Measurements from ENCODE around the gene PTPRE. TPM values are rescaled to one million over a fixed set of nuclear protein-coding genes. Genes with fewer than 3 reads are reported as not detected.

The PTPRE gene
- total RNA-seq, 2 donors from 2014 or later, result 23.7 to 31.3 TPM

- Mint-ChIP-seq H3K27ac (peak overlapping the region; percentile 99), H3K4me3 (peak overlapping the region; percentile 66), H3K36me3 (ENCODE audit: insufficient read depth in 2 of 2) (no peaks in the 10 kb centered on the region), H3K27me3 (ENCODE audit: low read depth) (no peaks in the 10 kb centered on the region), H3K4me1 (ENCODE audit: low read depth) (peaks cover 55% of the 10 kb centered on the region), H3K9me3 (no peaks in the 10 kb centered on the region)
- DNase-seq (no peak), ATAC-seq (replicated peaks in 1 of 2) (no peak)
Observed at GRCh38 chr10:127991543-127992255, 84.8 kb downstream of the PTPRE start.

- ATAC-seq (replicated peaks in 1 of 2), result no peak
- Mint-ChIP-seq H3K4me3 (peak overlapping the region in 1 of 2 donors; percentile 43), H3K9me3 (no peaks in the 10 kb centered on the region), H3K36me3 (ENCODE audit: insufficient read depth in 2 of 2) (no peaks in the 10 kb centered on the region), H3K27me3 (ENCODE audit: low read depth) (peaks cover 4% of the 10 kb centered on the region), H3K27ac (no peak overlapping the region), H3K4me1 (ENCODE audit: low read depth) (peaks cover 48% of the 10 kb centered on the region)
- DNase-seq, result no peak
Observed at GRCh38 chr10:127992376-127992775, 85.5 kb downstream of the PTPRE start.

- peak overlapping the region in 1 of 2 donors; percentile 25 for H3K4me3 Mint-ChIP-seq
- H3K36me3 Mint-ChIP-seq (ENCODE audit: insufficient read depth in 2 of 2), result no peaks in the 10 kb centered on the region
- ATAC-seq (replicated peaks in 1 of 2) (no peak), DNase-seq (no peak)
- no peak overlapping the region for H3K27ac Mint-ChIP-seq
- peaks cover 11% of the 10 kb centered on the region for H3K27me3 Mint-ChIP-seq (ENCODE audit: low read depth)
- no peaks in the 10 kb centered on the region for H3K9me3 Mint-ChIP-seq
- H3K4me1 Mint-ChIP-seq (ENCODE audit: low read depth), result peaks cover 48% of the 10 kb centered on the region
Observed at GRCh38 chr10:127993056-127993690, 86.3 kb downstream of the PTPRE start.

- peaks cover 23% of the 10 kb centered on the region for H3K4me1 Mint-ChIP-seq (ENCODE audit: low read depth)
- ATAC-seq (replicated peaks in 1 of 2), result no peak
- peaks cover 36% of the 10 kb centered on the region for H3K27me3 Mint-ChIP-seq (ENCODE audit: low read depth)
- no peak overlapping the region for H3K4me3 Mint-ChIP-seq
- H3K27ac Mint-ChIP-seq, result no peak overlapping the region
- no peaks in the 10 kb centered on the region for H3K36me3 Mint-ChIP-seq (ENCODE audit: insufficient read depth in 2 of 2)
- DNase-seq, result no peak
- no peaks in the 10 kb centered on the region for H3K9me3 Mint-ChIP-seq
Observed at GRCh38 chr10:127995939-127996338, 89.0 kb downstream of the PTPRE start.

- ATAC-seq (replicated peaks in 1 of 2), result no peak
- Mint-ChIP-seq H3K9me3 (no peaks in the 10 kb centered on the region), H3K27me3 (ENCODE audit: low read depth) (peaks cover 39% of the 10 kb centered on the region), H3K27ac (no peak overlapping the region), H3K4me1 (ENCODE audit: low read depth) (peaks cover 17% of the 10 kb centered on the region), H3K4me3 (no peak overlapping the region), H3K36me3 (ENCODE audit: insufficient read depth in 2 of 2) (no peaks in the 10 kb centered on the region)
- no peak for DNase-seq
Observed at GRCh38 chr10:127996586-127996985, 89.7 kb downstream of the PTPRE start.

GRCh38 chr10:127997271-127997670, 90.4 kb downstream of the PTPRE start:
- DNase-seq (no peak), ATAC-seq (replicated peaks in 1 of 2) (no peak)
- no peak overlapping the region for H3K4me3 Mint-ChIP-seq
- peaks cover 10% of the 10 kb centered on the region for H3K4me1 Mint-ChIP-seq (ENCODE audit: low read depth)
- H3K27ac Mint-ChIP-seq, result no peak overlapping the region
- H3K36me3 Mint-ChIP-seq (ENCODE audit: insufficient read depth in 2 of 2), result no peaks in the 10 kb centered on the region
- no peaks in the 10 kb centered on the region for H3K9me3 Mint-ChIP-seq
- peaks cover 44% of the 10 kb centered on the region for H3K27me3 Mint-ChIP-seq (ENCODE audit: low read depth)

- Mint-ChIP-seq H3K27ac (no peak overlapping the region), H3K4me1 (ENCODE audit: low read depth) (peaks cover 3% of the 10 kb centered on the region), H3K4me3 (no peak overlapping the region), H3K36me3 (ENCODE audit: insufficient read depth in 2 of 2) (no peaks in the 10 kb centered on the region), H3K27me3 (ENCODE audit: low read depth) (peaks cover 45% of the 10 kb centered on the region), H3K9me3 (no peaks in the 10 kb centered on the region)
- ATAC-seq (replicated peaks in 1 of 2) (no peak), DNase-seq (no peak)
Observed at GRCh38 chr10:127997937-127998336, 91.0 kb downstream of the PTPRE start.

- no peaks in the 10 kb centered on the region for H3K36me3 Mint-ChIP-seq (ENCODE audit: insufficient read depth in 2 of 2)
- ATAC-seq (replicated peaks in 1 of 2) (no peak), DNase-seq (no peak)
- no peaks in the 10 kb centered on the region for H3K4me1 Mint-ChIP-seq (ENCODE audit: low read depth)
- peaks cover 45% of the 10 kb centered on the region for H3K27me3 Mint-ChIP-seq (ENCODE audit: low read depth)
- H3K9me3 Mint-ChIP-seq, result no peaks in the 10 kb centered on the region
- peak overlapping the region in 1 of 2 donors; percentile 20 for H3K4me3 Mint-ChIP-seq
- no peak overlapping the region for H3K27ac Mint-ChIP-seq
Observed at GRCh38 chr10:127998501-127999144, 91.7 kb downstream of the PTPRE start.

- H3K4me1 Mint-ChIP-seq (ENCODE audit: low read depth), result no peaks in the 10 kb centered on the region
- H3K9me3 Mint-ChIP-seq, result no peaks in the 10 kb centered on the region
- DNase-seq (no peak), ATAC-seq (replicated peaks in 1 of 2) (no peak)
- peaks cover 49% of the 10 kb centered on the region for H3K27me3 Mint-ChIP-seq (ENCODE audit: low read depth)
- H3K36me3 Mint-ChIP-seq (ENCODE audit: insufficient read depth in 2 of 2), result no peaks in the 10 kb centered on the region
- no peak overlapping the region for H3K27ac Mint-ChIP-seq
- H3K4me3 Mint-ChIP-seq, result peak overlapping the region in 1 of 2 donors; percentile 20
Observed at GRCh38 chr10:127999297-128000129, 92.6 kb downstream of the PTPRE start.

GRCh38 chr10:128000471-128001362, 93.8 kb downstream of the PTPRE start:
- H3K9me3 Mint-ChIP-seq, result no peaks in the 10 kb centered on the region
- peaks cover 50% of the 10 kb centered on the region for H3K27me3 Mint-ChIP-seq (ENCODE audit: low read depth)
- DNase-seq, result no peak
- H3K36me3 Mint-ChIP-seq (ENCODE audit: insufficient read depth in 2 of 2), result no peaks in the 10 kb centered on the region
- ATAC-seq (replicated peaks in 1 of 2), result no peak
- H3K27ac Mint-ChIP-seq, result no peak overlapping the region
- no peak overlapping the region for H3K4me3 Mint-ChIP-seq
- no peaks in the 10 kb centered on the region for H3K4me1 Mint-ChIP-seq (ENCODE audit: low read depth)

GRCh38 chr10:128001363-128001745, 94.5 kb downstream of the PTPRE start:
- H3K36me3 Mint-ChIP-seq (ENCODE audit: insufficient read depth in 2 of 2), result no peaks in the 10 kb centered on the region
- no peak overlapping the region for H3K27ac Mint-ChIP-seq
- peaks cover 54% of the 10 kb centered on the region for H3K27me3 Mint-ChIP-seq (ENCODE audit: low read depth)
- ATAC-seq (replicated peaks in 1 of 2), result no peak
- no peaks in the 10 kb centered on the region for H3K9me3 Mint-ChIP-seq
- DNase-seq, result no peak
- H3K4me3 Mint-ChIP-seq, result no peak overlapping the region
- H3K4me1 Mint-ChIP-seq (ENCODE audit: low read depth), result no peaks in the 10 kb centered on the region

- Mint-ChIP-seq H3K27me3 (ENCODE audit: low read depth) (peaks cover 59% of the 10 kb centered on the region), H3K4me3 (no peak overlapping the region), H3K27ac (no peak overlapping the region), H3K9me3 (no peaks in the 10 kb centered on the region), H3K36me3 (ENCODE audit: insufficient read depth in 2 of 2) (no peaks in the 10 kb centered on the region), H3K4me1 (ENCODE audit: low read depth) (no peaks in the 10 kb centered on the region)
- DNase-seq, result no peak
- no peak for ATAC-seq (replicated peaks in 1 of 2)
Observed at GRCh38 chr10:128001849-128002248, 94.9 kb downstream of the PTPRE start.
